ENCODE measurements around the gene SGK2. TPM values are rescaled to one million over a fixed set of nuclear protein-coding genes. Genes with fewer than 3 reads are reported as not detected.

SGK2 gene
- total RNA-seq, 2 experiments from 2014 or later: 0.38 to 0.64 TPM

- Histone ChIP-seq H3K4me3 (ENCODE audit: low read length) (no peak overlapping the region), H3K27ac (ENCODE audit: low read depth in 1 of 2, low read length in 2 of 2) (no peak overlapping the region), H3K36me3 (ENCODE audit: insufficient read depth, low read length) (no peaks in the 10 kb centered on the region), H3K4me1 (ENCODE audit: insufficient read depth, low read length) (no peaks in the 10 kb centered on the region), H3K27me3 (ENCODE audit: control insufficient read depth in 1 of 2, insufficient read depth in 2 of 2, low read length in 2 of 2) (no peaks in the 10 kb centered on the region), H3K9me3 (ENCODE audit: control insufficient read depth in 1 of 2, insufficient read depth in 1 of 2, low read length in 2 of 2) (no peaks in the 10 kb centered on the region)
- no peaks in the 10 kb centered on the region for H3K9me3 Mint-ChIP-seq
- ChIA-PET POLR2A (no interaction called here), CTCF (no interaction called here)
- TF ChIP-seq, protein P1, sequence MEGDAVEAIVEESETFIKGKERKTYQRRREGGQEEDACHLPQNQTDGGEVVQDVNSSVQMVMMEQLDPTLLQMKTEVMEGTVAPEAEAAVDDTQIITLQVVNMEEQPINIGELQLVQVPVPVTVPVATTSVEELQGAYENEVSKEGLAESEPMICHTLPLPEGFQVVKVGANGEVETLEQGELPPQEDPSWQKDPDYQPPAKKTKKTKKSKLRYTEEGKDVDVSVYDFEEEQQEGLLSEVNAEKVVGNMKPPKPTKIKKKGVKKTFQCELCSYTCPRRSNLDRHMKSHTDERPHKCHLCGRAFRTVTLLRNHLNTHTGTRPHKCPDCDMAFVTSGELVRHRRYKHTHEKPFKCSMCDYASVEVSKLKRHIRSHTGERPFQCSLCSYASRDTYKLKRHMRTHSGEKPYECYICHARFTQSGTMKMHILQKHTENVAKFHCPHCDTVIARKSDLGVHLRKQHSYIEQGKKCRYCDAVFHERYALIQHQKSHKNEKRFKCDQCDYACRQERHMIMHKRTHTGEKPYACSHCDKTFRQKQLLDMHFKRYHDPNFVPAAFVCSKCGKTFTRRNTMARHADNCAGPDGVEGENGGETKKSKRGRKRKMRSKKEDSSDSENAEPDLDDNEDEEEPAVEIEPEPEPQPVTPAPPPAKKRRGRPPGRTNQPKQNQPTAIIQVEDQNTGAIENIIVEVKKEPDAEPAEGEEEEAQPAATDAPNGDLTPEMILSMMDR (IDR thresholded peaks at IDR 0.05): no peak
- no peaks in the 10 kb centered on the region for H3K27me3 Mint-ChIP-seq
- H3K36me3 Mint-ChIP-seq (ENCODE audit: low read depth): no peaks in the 10 kb centered on the region
- ATAC-seq (ENCODE audit: poor library complexity) (no peak), DNase-seq (no peak)
- no peak overlapping the region for H3K4me3 Mint-ChIP-seq
- H3K4me1 Mint-ChIP-seq (ENCODE audit: low read depth): no peaks in the 10 kb centered on the region
- intact Hi-C loops (cut with DNase I, micrococcal nuclease): no loop called here
- no peak overlapping the region for H3K27ac Mint-ChIP-seq
Observed at GRCh38 chr20:43572891-43573290, 14.1 kb downstream of the SGK2 start.

GRCh38 chr20:43576108-43576507, 17.3 kb downstream of the SGK2 start:
- no peaks in the 10 kb centered on the region for H3K9me3 ChIP-seq (ENCODE audit: control insufficient read depth in 1 of 2, insufficient read depth in 1 of 2, low read length in 2 of 2)
- H3K4me3 ChIP-seq (ENCODE audit: low read length): no peak overlapping the region
- H3K27ac Mint-ChIP-seq: no peak overlapping the region
- H3K4me1 Mint-ChIP-seq (ENCODE audit: low read depth): no peaks in the 10 kb centered on the region
- TF ChIP-seq, protein P1 (IDR thresholded peaks at IDR 0.05): no peak
- H3K4me3 Mint-ChIP-seq: no peak overlapping the region
- no peaks in the 10 kb centered on the region for H3K36me3 Mint-ChIP-seq (ENCODE audit: low read depth)
- DNase-seq: no peak
- H3K27ac ChIP-seq (ENCODE audit: low read depth in 1 of 2, low read length in 2 of 2): no peak overlapping the region
- CTCF ChIA-PET: interaction anchor here (0.5 to 0.6 kb wide), 2 partner anchors 50 to 131 kb away, joined by 3 read pairs; no protein-coding TSS in a partner anchor
- intact Hi-C loops (cut with DNase I, micrococcal nuclease): no loop called here
- H3K27me3 ChIP-seq (ENCODE audit: control insufficient read depth in 1 of 2, insufficient read depth in 2 of 2, low read length in 2 of 2): no peaks in the 10 kb centered on the region
- ATAC-seq (ENCODE audit: poor library complexity): no peak
- no peaks in the 10 kb centered on the region for H3K36me3 ChIP-seq (ENCODE audit: insufficient read depth, low read length)
- POLR2A ChIA-PET: no interaction called here
- H3K4me1 ChIP-seq (ENCODE audit: insufficient read depth, low read length): no peaks in the 10 kb centered on the region
- H3K27me3 Mint-ChIP-seq: no peaks in the 10 kb centered on the region
- H3K9me3 Mint-ChIP-seq: no peaks in the 10 kb centered on the region

DNA sequence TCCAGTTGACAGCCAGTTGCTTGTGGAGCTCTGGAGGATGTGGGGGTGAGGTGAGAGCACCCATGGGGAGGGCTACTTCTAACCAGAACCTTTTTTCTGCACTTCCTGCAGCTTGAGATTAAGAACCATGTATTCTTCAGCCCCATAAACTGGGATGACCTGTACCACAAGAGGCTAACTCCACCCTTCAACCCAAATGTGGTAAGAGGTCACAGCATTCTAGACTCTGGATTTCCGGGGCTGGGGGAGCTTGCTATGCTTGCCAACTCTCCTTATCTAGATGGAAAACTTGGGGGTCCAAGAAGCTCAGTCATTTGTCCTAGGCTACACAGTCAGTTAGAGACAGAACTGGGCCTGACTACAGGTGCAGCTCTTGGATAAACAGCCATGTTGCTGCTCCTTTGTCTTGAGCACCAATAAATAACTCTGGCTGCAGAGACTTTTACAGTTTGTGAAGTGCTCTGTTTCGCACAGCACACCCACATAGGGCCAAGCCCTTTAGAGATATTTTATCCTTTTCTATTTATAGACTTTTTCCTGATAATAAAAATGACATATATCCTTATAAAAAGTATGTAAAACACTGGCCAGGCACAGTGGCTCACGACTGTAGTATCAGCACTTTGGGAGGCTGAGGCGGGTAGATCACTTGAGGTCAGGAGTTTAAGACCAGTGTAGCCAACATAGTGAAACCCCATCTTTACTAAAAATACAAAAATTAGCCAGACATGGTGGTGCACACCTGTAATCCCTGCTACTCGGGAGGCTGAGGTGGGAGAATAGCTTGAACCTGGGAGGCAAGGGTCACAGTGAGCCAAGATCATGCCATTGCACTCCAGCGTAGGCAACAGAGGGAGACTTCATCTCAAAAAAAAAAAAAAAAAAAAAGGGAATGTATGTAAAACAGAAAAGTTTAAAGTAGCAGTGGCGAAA, 21.3 kb downstream of the SGK2 start:
- intact Hi-C loops (cut with DNase I, micrococcal nuclease): no loop called here
- CTCF ChIA-PET: interaction anchor here (0.5 kb wide), 1 partner anchor 922 kb away, joined by 3 read pairs; no protein-coding TSS in a partner anchor
- H3K4me3 Mint-ChIP-seq: no peak overlapping the region
- Histone ChIP-seq H3K4me3 (ENCODE audit: low read length) (no peak overlapping the region), H3K27me3 (ENCODE audit: control insufficient read depth in 1 of 2, insufficient read depth in 2 of 2, low read length in 2 of 2) (no peaks in the 10 kb centered on the region), H3K36me3 (ENCODE audit: insufficient read depth, low read length) (no peaks in the 10 kb centered on the region), H3K9me3 (ENCODE audit: control insufficient read depth in 1 of 2, insufficient read depth in 1 of 2, low read length in 2 of 2) (no peaks in the 10 kb centered on the region), H3K4me1 (ENCODE audit: insufficient read depth, low read length) (no peaks in the 10 kb centered on the region), H3K27ac (ENCODE audit: low read depth in 1 of 2, low read length in 2 of 2) (no peak overlapping the region)
- TF ChIP-seq, protein P1 (IDR thresholded peaks at IDR 0.05): no peak
- H3K27ac Mint-ChIP-seq: no peak overlapping the region
- no peaks in the 10 kb centered on the region for H3K36me3 Mint-ChIP-seq (ENCODE audit: low read depth)
- ATAC-seq (ENCODE audit: poor library complexity) (no peak), DNase-seq (no peak)
- H3K4me1 Mint-ChIP-seq (ENCODE audit: low read depth): no peaks in the 10 kb centered on the region
- no peaks in the 10 kb centered on the region for H3K9me3 Mint-ChIP-seq
- no peaks in the 10 kb centered on the region for H3K27me3 Mint-ChIP-seq
- POLR2A ChIA-PET: no interaction called here

All from CD4-positive, alpha-beta T cell (primary cell).